ENCODE results near the gene ERI3. TPM values are rescaled to one million over a fixed set of nuclear protein-coding genes. Genes with fewer than 3 reads are reported as not detected.

The ERI3 gene
- total and polyA plus RNA-seq, 9 of the 15 experiments (the other 6 are each of a cell fraction or from before 2014, with no cell fraction given): 47.8 to 93.4 (median 67.2) TPM

- TF ChIP-seq HMGN3 (IDR thresholded peaks at IDR 0.05; ENCODE audit: borderline replicate concordance, extremely low read depth, insufficient read length, low read depth, low read length) (peak; percentile 77), HDAC1 (IDR thresholded peaks at IDR 0.05) (0 out of 4 replicates have a peak, but pooled peaks of 1 of the 2 experiments have one; percentile 41), E2F6 (IDR thresholded peaks at IDR 0.05; ENCODE audit: borderline replicate concordance in 1 of 2, extremely low read depth in 1 of 2, insufficient read depth in 1 of 2, insufficient read length in 1 of 2, low read depth in 1 of 2, low read length in 1 of 2, poor library complexity in 1 of 2, severe bottlenecking in 1 of 2) (no peak), MXD1 (CRISPR knock-in tag; IDR thresholded peaks at IDR 0.05; ENCODE audit: borderline replicate concordance, poor library complexity, severe bottlenecking) (no peak), NONO (IDR thresholded peaks at IDR 0.05; ENCODE audit: low read depth in 2 of 2, low read length in 1 of 2) (0 out of 4 replicates have a peak, but pooled peaks of 1 of the 2 experiments have one; percentile 51), ZZZ3 (IDR thresholded peaks at IDR 0.05) (no peak), ATF1 (CRISPR knock-in tag; IDR thresholded peaks at IDR 0.05) (no peak), ATF1 (tag; IDR thresholded peaks at IDR 0.05) (peak; percentile 40), REST (IDR thresholded peaks at IDR 0.05; ENCODE audit: borderline replicate concordance) (peak; percentile 58; the same call in 1 of the 2 replicates), REST (CRISPR knock-in tag; IDR thresholded peaks at IDR 0.05; ENCODE audit: low read depth) (no peak), MTA3 (IDR thresholded peaks at IDR 0.05; ENCODE audit: borderline replicate concordance) (no peak), HCFC1 (IDR thresholded peaks at IDR 0.05; ENCODE audit: low read depth, low read length) (0 out of 2 replicates have a peak, but pooled peaks have one; percentile 15), E2F3 (CRISPR knock-in tag; IDR thresholded peaks at IDR 0.05) (no peak), POLR2G (IDR thresholded peaks at IDR 0.05; ENCODE audit: low read depth, low read length) (peak; percentile 45; the same call in 1 of the 2 replicates), HMG20B (CRISPR knock-in tag; IDR thresholded peaks at IDR 0.05) (no peak), MYNN (IDR thresholded peaks at IDR 0.05) (0 out of 2 replicates have a peak, but pooled peaks have one; percentile 14), MYNN (CRISPR knock-in tag; IDR thresholded peaks at IDR 0.05) (no peak)
Measured at GRCh38 chr1:44237721-44238457, 117.2 kb downstream of the ERI3 start (continued).
